ENCODE measurements around the gene PHLDA2. TPM values are rescaled to one million over a fixed set of nuclear protein-coding genes. Genes with fewer than 3 reads are reported as not detected.

Gene PHLDA2
- polyA plus RNA-seq, 1 of the 3 experiments (the other 2 are of a cell fraction): 23.6 TPM

DNA sequence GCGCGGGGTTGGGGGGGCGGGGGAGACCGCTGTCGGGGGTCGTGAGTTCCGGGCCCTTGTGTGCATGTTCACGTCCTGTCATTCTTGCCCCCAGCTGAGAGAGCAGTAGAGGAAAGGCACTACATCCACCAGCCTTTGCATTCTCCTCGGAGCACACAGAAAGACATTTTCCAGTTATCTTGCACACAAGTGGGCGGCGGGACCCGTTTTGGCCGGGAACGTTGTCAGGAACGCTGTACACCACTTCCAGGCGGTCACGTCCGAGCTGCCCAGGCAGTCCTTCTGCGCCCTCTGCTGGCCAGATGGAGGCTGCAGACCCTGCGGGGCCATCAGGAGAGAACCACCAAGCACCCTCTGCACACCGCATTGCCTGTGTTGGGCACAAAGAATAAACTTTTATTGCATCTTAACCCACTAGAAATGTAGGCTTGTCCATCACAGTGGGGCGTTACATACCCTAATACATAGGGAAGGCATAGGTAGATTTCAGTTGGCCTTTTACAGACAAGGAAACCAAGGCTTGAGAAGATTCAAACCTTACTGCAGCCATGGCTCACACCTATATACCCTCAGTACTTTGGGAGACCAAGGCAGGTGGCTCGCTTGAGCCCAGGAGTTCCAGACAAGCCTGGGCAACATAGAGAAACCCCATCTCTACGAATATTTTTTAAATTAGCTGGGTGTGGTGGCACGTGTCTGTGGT, 40.8 kb downstream of the PHLDA2 start:
- Histone ChIP-seq H3K9me2 (no peaks in the 10 kb centered on the region), H3K36me3 (replicated peaks in 1 of 2; ENCODE audit: control insufficient read depth in 1 of 2, insufficient read depth in 2 of 2, low read length in 1 of 2) (no peaks in the 10 kb centered on the region), H3K9me3 (no peaks in the 10 kb centered on the region), H3K4me1 (ENCODE audit: control insufficient read depth in 1 of 2, insufficient read depth in 2 of 2, low read depth in 1 of 2, low read length in 1 of 2) (peaks cover 3 to 25% of the 10 kb centered on the region in 2 experiments; a peak in 1 of 4 replicates), H3K4me2 (no peak overlapping the region), H3K4me3 (ENCODE audit: low read depth in 2 of 2, low read length in 1 of 2) (peak overlapping the region in 1 of 2 experiments; percentile 47; a peak in 1 of 4 replicates), H2AFZ (ENCODE audit: low read depth) (no peak overlapping the region), H3F3A (replicated peaks; ENCODE audit: insufficient read depth) (peaks cover 7% of the 10 kb centered on the region), H4K20me1 (ENCODE audit: insufficient read depth) (no peaks in the 10 kb centered on the region), H3K79me2 (ENCODE audit: insufficient read depth) (no peaks in the 10 kb centered on the region), H3K9ac (no peak overlapping the region), H3K27me3 (ENCODE audit: insufficient read depth) (no peaks in the 10 kb centered on the region), H3K27ac (ENCODE audit: low read depth in 2 of 2, low read length in 1 of 2) (no peak overlapping the region)
- ChIA-PET CTCF (interaction anchor here (0.6 to 16.8 kb wide), 52 partner anchors 10 to 691 kb away, joined by 3 to 1016 read pairs (median 4); partner anchors contain the start of gene TSSC4), POLR2A (interaction anchor here (2.4 kb wide), 1 partner anchor 356 kb away, joined by 14 read pairs; no protein-coding TSS in a partner anchor)
- TF ChIP-seq CHD2 (IDR thresholded peaks at IDR 0.05; ENCODE audit: low read length, partially characterized antibody) (peak; percentile 68), GATA2 (CRISPR knock-in tag; IDR thresholded peaks at IDR 0.05) (no peak), JUND (IDR thresholded peaks at IDR 0.05) (no peak), FOSL2 (IDR thresholded peaks at IDR 0.05; ENCODE audit: borderline replicate concordance, low read depth) (no peak), FOXJ3 (CRISPR knock-in tag; IDR thresholded peaks at IDR 0.05) (no peak), RAD21 (IDR thresholded peaks at IDR 0.05; ENCODE audit: low read length) (peak; percentile 99), SIN3A (IDR thresholded peaks at IDR 0.05; ENCODE audit: borderline replicate concordance, low read depth, low read length) (no peak), YY1 (IDR thresholded peaks at IDR 0.05; ENCODE audit: low read depth) (no peak), RCOR1 (IDR thresholded peaks at IDR 0.05; ENCODE audit: low read length) (peak; percentile 47; the same call in 1 of the 2 replicates), EZH2phosphoT487 (IDR thresholded peaks at IDR 0.05; ENCODE audit: borderline replicate concordance, low read depth) (no peak), TAF1 (IDR thresholded peaks at IDR 0.05; ENCODE audit: borderline replicate concordance, low read depth, low read length) (no peak), RXRA (IDR thresholded peaks at IDR 0.05; ENCODE audit: borderline replicate concordance, low read depth) (no peak), SMC3 (IDR thresholded peaks at IDR 0.05; ENCODE audit: low read depth, low read length) (peak; percentile 99), GABPA (IDR thresholded peaks at IDR 0.05; ENCODE audit: low read depth) (no peak)
- TF ChIP-seq, protein P1, sequence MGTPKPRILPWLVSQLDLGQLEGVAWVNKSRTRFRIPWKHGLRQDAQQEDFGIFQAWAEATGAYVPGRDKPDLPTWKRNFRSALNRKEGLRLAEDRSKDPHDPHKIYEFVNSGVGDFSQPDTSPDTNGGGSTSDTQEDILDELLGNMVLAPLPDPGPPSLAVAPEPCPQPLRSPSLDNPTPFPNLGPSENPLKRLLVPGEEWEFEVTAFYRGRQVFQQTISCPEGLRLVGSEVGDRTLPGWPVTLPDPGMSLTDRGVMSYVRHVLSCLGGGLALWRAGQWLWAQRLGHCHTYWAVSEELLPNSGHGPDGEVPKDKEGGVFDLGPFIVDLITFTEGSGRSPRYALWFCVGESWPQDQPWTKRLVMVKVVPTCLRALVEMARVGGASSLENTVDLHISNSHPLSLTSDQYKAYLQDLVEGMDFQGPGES (IDR thresholded peaks at IDR 0.05; ENCODE audit: low read depth, low read length): no peak
- TF ChIP-seq, protein P2, sequence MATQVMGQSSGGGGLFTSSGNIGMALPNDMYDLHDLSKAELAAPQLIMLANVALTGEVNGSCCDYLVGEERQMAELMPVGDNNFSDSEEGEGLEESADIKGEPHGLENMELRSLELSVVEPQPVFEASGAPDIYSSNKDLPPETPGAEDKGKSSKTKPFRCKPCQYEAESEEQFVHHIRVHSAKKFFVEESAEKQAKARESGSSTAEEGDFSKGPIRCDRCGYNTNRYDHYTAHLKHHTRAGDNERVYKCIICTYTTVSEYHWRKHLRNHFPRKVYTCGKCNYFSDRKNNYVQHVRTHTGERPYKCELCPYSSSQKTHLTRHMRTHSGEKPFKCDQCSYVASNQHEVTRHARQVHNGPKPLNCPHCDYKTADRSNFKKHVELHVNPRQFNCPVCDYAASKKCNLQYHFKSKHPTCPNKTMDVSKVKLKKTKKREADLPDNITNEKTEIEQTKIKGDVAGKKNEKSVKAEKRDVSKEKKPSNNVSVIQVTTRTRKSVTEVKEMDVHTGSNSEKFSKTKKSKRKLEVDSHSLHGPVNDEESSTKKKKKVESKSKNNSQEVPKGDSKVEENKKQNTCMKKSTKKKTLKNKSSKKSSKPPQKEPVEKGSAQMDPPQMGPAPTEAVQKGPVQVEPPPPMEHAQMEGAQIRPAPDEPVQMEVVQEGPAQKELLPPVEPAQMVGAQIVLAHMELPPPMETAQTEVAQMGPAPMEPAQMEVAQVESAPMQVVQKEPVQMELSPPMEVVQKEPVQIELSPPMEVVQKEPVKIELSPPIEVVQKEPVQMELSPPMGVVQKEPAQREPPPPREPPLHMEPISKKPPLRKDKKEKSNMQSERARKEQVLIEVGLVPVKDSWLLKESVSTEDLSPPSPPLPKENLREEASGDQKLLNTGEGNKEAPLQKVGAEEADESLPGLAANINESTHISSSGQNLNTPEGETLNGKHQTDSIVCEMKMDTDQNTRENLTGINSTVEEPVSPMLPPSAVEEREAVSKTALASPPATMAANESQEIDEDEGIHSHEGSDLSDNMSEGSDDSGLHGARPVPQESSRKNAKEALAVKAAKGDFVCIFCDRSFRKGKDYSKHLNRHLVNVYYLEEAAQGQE (IDR thresholded peaks at IDR 0.05; ENCODE audit: low read depth, low read length): no peak
- TF ChIP-seq, protein P3, sequence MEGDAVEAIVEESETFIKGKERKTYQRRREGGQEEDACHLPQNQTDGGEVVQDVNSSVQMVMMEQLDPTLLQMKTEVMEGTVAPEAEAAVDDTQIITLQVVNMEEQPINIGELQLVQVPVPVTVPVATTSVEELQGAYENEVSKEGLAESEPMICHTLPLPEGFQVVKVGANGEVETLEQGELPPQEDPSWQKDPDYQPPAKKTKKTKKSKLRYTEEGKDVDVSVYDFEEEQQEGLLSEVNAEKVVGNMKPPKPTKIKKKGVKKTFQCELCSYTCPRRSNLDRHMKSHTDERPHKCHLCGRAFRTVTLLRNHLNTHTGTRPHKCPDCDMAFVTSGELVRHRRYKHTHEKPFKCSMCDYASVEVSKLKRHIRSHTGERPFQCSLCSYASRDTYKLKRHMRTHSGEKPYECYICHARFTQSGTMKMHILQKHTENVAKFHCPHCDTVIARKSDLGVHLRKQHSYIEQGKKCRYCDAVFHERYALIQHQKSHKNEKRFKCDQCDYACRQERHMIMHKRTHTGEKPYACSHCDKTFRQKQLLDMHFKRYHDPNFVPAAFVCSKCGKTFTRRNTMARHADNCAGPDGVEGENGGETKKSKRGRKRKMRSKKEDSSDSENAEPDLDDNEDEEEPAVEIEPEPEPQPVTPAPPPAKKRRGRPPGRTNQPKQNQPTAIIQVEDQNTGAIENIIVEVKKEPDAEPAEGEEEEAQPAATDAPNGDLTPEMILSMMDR (IDR thresholded peaks at IDR 0.05): peak; percentile 97
- peak; percentile 86 for DNase-seq
- 40% methylated on average over 23 of the region's 25 CpGs for WGBS (ENCODE audit: low lambda C conversion rate)
